Body of pancreas (tissue), 4 donors: ENCODE results near the gene ELOB.

ENCODE experiments used
- POLR2A ChIP-seq, 3 donors: fragments of 450-650 bp; IDR thresholded peaks; one replicate each; pipeline ENCODE4 v1.6.1; 2016; ENCODE audit warnings: antibody characterized with exemption in 3 of 3, mild to moderate bottlenecking in 2 of 3
- TF ChIP-seq, protein P1 (sequence below), 7 experiments: fragments of 450-650 bp in 4 of 7; fragments of 200-600 bp in 3 of 7; sonication (generic) in 3 of 7; IDR thresholded peaks; one replicate each; pipeline ENCODE4 v1.5.1; 2016 to 2019; ENCODE audit warnings: antibody characterized with exemption in 7 of 7

DNA sequence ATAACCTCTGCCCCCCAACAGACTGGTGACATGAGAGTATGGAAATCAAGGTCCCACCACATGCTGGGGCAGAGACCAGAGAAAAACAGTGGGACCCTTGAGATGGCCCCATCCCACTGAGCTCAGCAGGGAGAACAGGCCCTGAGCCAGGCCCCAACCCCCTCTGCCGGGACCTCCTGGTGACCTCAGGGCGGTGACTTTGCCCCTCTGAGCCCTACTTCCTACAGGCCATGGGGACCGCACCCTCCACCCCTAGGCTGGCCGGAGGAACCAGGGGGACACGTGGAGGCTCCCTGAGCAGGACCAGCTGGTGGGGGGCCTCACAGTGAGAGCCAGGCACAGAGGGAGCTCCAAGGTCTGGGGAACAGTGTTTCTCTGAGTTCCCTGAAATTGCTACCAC is 38.5 kb downstream of the ELOB start:
- TF ChIP-seq, protein P1, sequence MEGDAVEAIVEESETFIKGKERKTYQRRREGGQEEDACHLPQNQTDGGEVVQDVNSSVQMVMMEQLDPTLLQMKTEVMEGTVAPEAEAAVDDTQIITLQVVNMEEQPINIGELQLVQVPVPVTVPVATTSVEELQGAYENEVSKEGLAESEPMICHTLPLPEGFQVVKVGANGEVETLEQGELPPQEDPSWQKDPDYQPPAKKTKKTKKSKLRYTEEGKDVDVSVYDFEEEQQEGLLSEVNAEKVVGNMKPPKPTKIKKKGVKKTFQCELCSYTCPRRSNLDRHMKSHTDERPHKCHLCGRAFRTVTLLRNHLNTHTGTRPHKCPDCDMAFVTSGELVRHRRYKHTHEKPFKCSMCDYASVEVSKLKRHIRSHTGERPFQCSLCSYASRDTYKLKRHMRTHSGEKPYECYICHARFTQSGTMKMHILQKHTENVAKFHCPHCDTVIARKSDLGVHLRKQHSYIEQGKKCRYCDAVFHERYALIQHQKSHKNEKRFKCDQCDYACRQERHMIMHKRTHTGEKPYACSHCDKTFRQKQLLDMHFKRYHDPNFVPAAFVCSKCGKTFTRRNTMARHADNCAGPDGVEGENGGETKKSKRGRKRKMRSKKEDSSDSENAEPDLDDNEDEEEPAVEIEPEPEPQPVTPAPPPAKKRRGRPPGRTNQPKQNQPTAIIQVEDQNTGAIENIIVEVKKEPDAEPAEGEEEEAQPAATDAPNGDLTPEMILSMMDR (IDR thresholded peaks at IDR 0.05): no peak
- TF ChIP-seq POLR2A (IDR thresholded peaks at IDR 0.05): no peak
